H1 (cell line): ENCODE measurements around the gene IGSF9. TPM values are rescaled to one million over a fixed set of nuclear protein-coding genes. Genes with fewer than 3 reads are reported as not detected.

Source experiments
- CTCF ChIA-PET: fragments of 300-600 bp; sonication (Branson Sonifier 250); formaldehyde crosslinking; loops from one replicate; lab custom pipeline; 2021; ENCODE audit not compliant: partially characterized antibody; lab: Charles Lee
- POLR2A ChIA-PET: fragments of 300-600 bp; sonication (Branson Sonifier 250); formaldehyde crosslinking; loops from one replicate; lab custom pipeline; 2021; ENCODE audit warnings: inconsistent platforms; ENCODE audit not compliant: partially characterized antibody; lab: Charles Lee
- DNase-seq, 2 experiments: peaks; one replicate each; pipeline versions ENCODE4 v3.0.0 to v3.0.0-alpha.2; 2010 to 2022; ENCODE audit warnings: low spot score in 2 of 2, low read depth in 1 of 2, mixed read lengths in 1 of 2
- FAIRE-seq: peaks from 2 replicates; lab custom pipeline; 2011; peaks lifted over from hg19 to GRCh38; lab: Jason Lieb, UNC
- H2AFZ ChIP-seq: 2 replicates; pipeline ENCODE4 v1.8.1; 2012; ENCODE audit warnings: low read length, inconsistent platforms
- H2AK5ac ChIP-seq: 2 replicates; pipeline ENCODE4 v1.6.1; 2013; ENCODE audit warnings: low read depth, low read length
- H2BK120ac ChIP-seq: replicated peaks from 2 replicates; pipeline ENCODE3; 2013; ENCODE audit warnings: low read depth, low read length, inconsistent platforms
- H2BK12ac ChIP-seq: 2 replicates; pipeline ENCODE4 v1.6.1; 2013; ENCODE audit warnings: low read depth, low read length
- H2BK15ac ChIP-seq: 2 replicates; pipeline ENCODE4 v1.6.1; 2013; ENCODE audit warnings: low read length
- H2BK20ac ChIP-seq: 2 replicates; pipeline ENCODE4 v1.6.1; 2013; ENCODE audit warnings: low read length
- H2BK5ac ChIP-seq: 2 replicates; pipeline ENCODE4 v1.6.1; 2013; ENCODE audit warnings: low read depth, low read length
- H3K14ac ChIP-seq: 2 replicates; pipeline ENCODE4 v1.6.1; 2013; ENCODE audit warnings: inconsistent platforms; ENCODE audit not compliant: insufficient read length
- H3K18ac ChIP-seq: 2 replicates; pipeline ENCODE4 v1.6.1; 2013; ENCODE audit warnings: low read length; ENCODE audit errors: extremely low read depth
- H3K23ac ChIP-seq: 2 replicates; pipeline ENCODE4 v1.6.1; 2013; ENCODE audit warnings: inconsistent platforms; ENCODE audit not compliant: insufficient read length
- H3K23me2 ChIP-seq: 2 replicates; pipeline ENCODE4 v1.6.1; 2013; ENCODE audit warnings: low read depth, low read length
- H3K27ac ChIP-seq: 2 replicates; pipeline ENCODE4 v1.6.1; 2011; ENCODE audit warnings: low read depth, low read length, inconsistent platforms
- H3K27me3 ChIP-seq, 4 experiments: replicated peaks in 1 of 4; 1 replicate in 1 of 4; 2 replicates in 3 of 4; pipeline versions ENCODE4 v1.6.1 to v1.8.1; 2011 to 2013; ENCODE audit warnings: low read length in 3 of 4, mild to moderate bottlenecking in 3 of 4, inconsistent platforms in 2 of 4, mixed read lengths in 2 of 4, moderate library complexity in 1 of 4; ENCODE audit not compliant: control insufficient read depth in 3 of 4, insufficient read depth in 3 of 4; ENCODE audit errors: extremely low read depth in 1 of 4
- H3K36me3 ChIP-seq, 4 experiments: 2 replicates each; pipeline versions ENCODE4 v1.6.1 to v1.8.1; 2011 to 2013; ENCODE audit warnings: mild to moderate bottlenecking in 4 of 4, low read length in 3 of 4, moderate library complexity in 2 of 4, control low read depth in 1 of 4, inconsistent platforms in 1 of 4; ENCODE audit not compliant: insufficient read depth in 4 of 4, control insufficient read depth in 2 of 4
- H3K4ac ChIP-seq: replicated peaks from 2 replicates; pipeline ENCODE3; 2013; ENCODE audit warnings: low read length, low read depth, mixed read lengths, inconsistent platforms; ENCODE audit not compliant: insufficient read length
- H3K4me1 ChIP-seq, 4 experiments: replicated peaks in 1 of 4; 1 replicate in 1 of 4; 2 replicates in 3 of 4; pipeline versions ENCODE4 v1.6.1 to v1.8.1; 2011 to 2013; ENCODE audit warnings: low read length in 3 of 4, inconsistent platforms in 2 of 4, mixed read lengths in 1 of 4; ENCODE audit not compliant: insufficient read depth in 4 of 4, control insufficient read depth in 3 of 4
- H3K4me2 ChIP-seq, 2 experiments: 2 replicates each; pipeline versions ENCODE4 v1.6.1 to v1.8.1; 2011 to 2013; ENCODE audit warnings: low read depth in 2 of 2, low read length in 2 of 2, control low read depth in 1 of 2, inconsistent platforms in 1 of 2, mild to moderate bottlenecking in 1 of 2; ENCODE audit not compliant: insufficient read depth in 1 of 2
- H3K4me3 ChIP-seq, 4 experiments: fragments of 200-600, 300-600 bp in 1 of 4; sonication (generic), shearing (Covaris generic), sonication (Bioruptor Twin) in 1 of 4; 2 replicates each; pipeline versions ENCODE4 v1.5.1 to v1.8.1; 2011 to 2016; ENCODE audit warnings: low read length in 4 of 4, low read depth in 3 of 4, control low read depth in 2 of 4, inconsistent platforms in 2 of 4, mild to moderate bottlenecking in 2 of 4, mixed read lengths in 1 of 4, moderate library complexity in 1 of 4; ENCODE audit not compliant: insufficient read depth in 2 of 4; ENCODE audit errors: extremely low read depth in 1 of 4
- H3K56ac ChIP-seq: replicated peaks from 2 replicates; pipeline ENCODE3; 2013; ENCODE audit warnings: low read depth, mild to moderate bottlenecking, mixed read lengths, low read length, inconsistent platforms; ENCODE audit not compliant: insufficient read length
- H3K79me1 ChIP-seq: 2 replicates; pipeline ENCODE4 v1.6.1; 2013; ENCODE audit warnings: low read depth, low read length, control low read depth
- H3K79me2 ChIP-seq, 2 experiments: 2 replicates each; pipeline versions ENCODE4 v1.6.1 to v1.8.1; 2012 to 2013; ENCODE audit warnings: low read length in 2 of 2, mild to moderate bottlenecking in 2 of 2, inconsistent platforms in 1 of 2; ENCODE audit not compliant: insufficient read depth in 2 of 2, control insufficient read depth in 1 of 2
- H3K9ac ChIP-seq, 4 experiments: replicated peaks in 1 of 4; 1 replicate in 1 of 4; 2 replicates in 3 of 4; pipeline versions ENCODE4 v1.6.1 to v1.8.1; 2011 to 2013; ENCODE audit warnings: low read depth in 3 of 4, low read length in 3 of 4, control low read depth in 2 of 4, mild to moderate bottlenecking in 2 of 4, moderate library complexity in 2 of 4, inconsistent platforms in 1 of 4; ENCODE audit errors: extremely low read depth in 1 of 4
- H3K9me3 ChIP-seq, 2 experiments: 2 replicates each; pipeline versions ENCODE4 v1.6.1 to v1.8.1; 2012 to 2013; ENCODE audit warnings: mild to moderate bottlenecking in 2 of 2, moderate library complexity in 2 of 2, control low read depth in 1 of 2, inconsistent platforms in 1 of 2, low read depth in 1 of 2, low read length in 1 of 2, mixed read lengths in 1 of 2; ENCODE audit not compliant: insufficient read depth in 2 of 2
- H4K20me1 ChIP-seq, 2 experiments: replicated peaks in 1 of 2; 2 replicates each; pipeline versions ENCODE3 to v1.8.1; 2011 to 2013; ENCODE audit warnings: inconsistent platforms in 2 of 2, low read length in 2 of 2, mild to moderate bottlenecking in 1 of 2; ENCODE audit not compliant: insufficient read depth in 2 of 2, control insufficient read depth in 1 of 2
- H4K5ac ChIP-seq: 2 replicates; pipeline ENCODE4 v1.6.1; 2013; ENCODE audit warnings: low read length, low read depth, mixed read lengths, inconsistent platforms; ENCODE audit not compliant: insufficient read length
- H4K8ac ChIP-seq: 2 replicates; pipeline ENCODE4 v1.8.0; 2013; ENCODE audit warnings: mild to moderate bottlenecking, moderate library complexity, low read length, inconsistent platforms; ENCODE audit not compliant: insufficient read depth; ENCODE audit errors: extremely low read depth
- H4K91ac ChIP-seq: replicated peaks from 2 replicates; pipeline ENCODE3; 2013; ENCODE audit warnings: low read length, mixed read lengths, inconsistent platforms; ENCODE audit not compliant: insufficient read length
- BACH1 ChIP-seq: IDR thresholded peaks from 2 replicates; pipeline ENCODE4 v1.6.1; 2012; ENCODE audit warnings: low read length, improper control_type of control experiment
- CTBP2 ChIP-seq: IDR thresholded peaks from 2 replicates; pipeline ENCODE4 v1.7.0; 2011; ENCODE audit warnings: borderline replicate concordance, mild to moderate bottlenecking, moderate library complexity, mixed read lengths, low read length; ENCODE audit not compliant: insufficient read depth, insufficient read length
- WGBS, 2 experiments: shearing (Covaris generic) in 1 of 2; methylation state at CpG; one replicate each; pipeline versions ENCODE4 v1.1.6 to v1.1.7; 2013 to 2015; ENCODE audit warnings: low lambda C conversion rate in 2 of 2, mixed read lengths in 2 of 2, inconsistent platforms in 1 of 2, low coverage in 1 of 2, missing lambda C conversion rate in 1 of 2; ENCODE audit not compliant: insufficient replicate concordance in 2 of 2, insufficient coverage in 1 of 2, insufficient read length in 1 of 2; ENCODE audit errors: extremely low coverage in 1 of 2, missing lambda C conversion rate in 1 of 2; 5-methylcytosine and 5-hydroxymethylcytosine counted together
- polyA plus RNA-seq, 7 experiments: library from polyadenylated mRNA; depleted of rRNA in 3 of 7; stranded (reverse) in 5 of 7; unstranded in 2 of 7; fragments of >200 nt in 5 of 7; fragments of 200-250 nt in 2 of 7; gene quantifications; 1 replicate in 5 of 7; 2 replicates in 1 of 7; 4 replicates in 1 of 7; pipeline versions ENCODE4 v1.2.1 to v1.2.3, GENCODE V29; 2011 to 2013; ENCODE audit warnings: missing spikeins in 2 of 7, mixed read lengths in 2 of 7
- total RNA-seq: library from RNA; stranded (reverse); fragmentation: NEBNext Ultra II Directional; extraction: Animal tissue kit (Norgen Biotek cat#: 25700); gene quantifications from 2 replicates; pipeline ENCODE4 v1.2.1, GENCODE V29; 2021

The IGSF9 gene
- total and polyA plus RNA-seq, 2 of the 8 experiments (the other 6 are each of a cell fraction or from before 2014, with no cell fraction given) = 10.9 to 28.1 TPM

- Histone ChIP-seq H4K20me1 (no peaks in the 10 kb centered on the region), H4K91ac (no peak overlapping the region), H3K4ac (no peak overlapping the region), H2BK5ac (no peak overlapping the region), H3K36me3 (no peaks in the 10 kb centered on the region), H3K4me3 (no peak overlapping the region), H3K14ac (no peak overlapping the region), H3K9me3 (no peaks in the 10 kb centered on the region), H2BK15ac (no peak overlapping the region), H4K5ac (no peak overlapping the region), H3K56ac (no peak overlapping the region), H2BK120ac (no peak overlapping the region), H3K27me3 (no peaks in the 10 kb centered on the region), H2AK5ac (no peak overlapping the region), H2BK20ac (no peak overlapping the region), H2BK12ac (no peak overlapping the region), H3K4me1 (no peaks in the 10 kb centered on the region; a peak in 1 of 7 replicates), H3K27ac (no peak overlapping the region), H4K8ac (no peak overlapping the region), H2AFZ (no peak overlapping the region), H3K4me2 (no peak overlapping the region), H3K23ac (no peak overlapping the region), H3K18ac (no peak overlapping the region), H3K79me2 (no peaks in the 10 kb centered on the region), H3K9ac (no peak overlapping the region), H3K23me2 (no peaks in the 10 kb centered on the region), H3K79me1 (no peaks in the 10 kb centered on the region)
- DNase-seq (no peak), FAIRE-seq (no peak)
- 89% methylated on average over 15 of the region's 15 CpGs; no CpG with 5 or more reads in 1 of the 2 experiments for WGBS, 2 experiments
- ChIA-PET POLR2A (no interaction called here), CTCF (interaction anchor here (0.5 to 35.5 kb wide), 2 partner anchors 43 to 110 kb away, joined by 3 to 696 read pairs; no protein-coding TSS in a partner anchor)
- no peak for TF ChIP-seq CTBP2
- no peak for TF ChIP-seq BACH1
Observed at GRCh38 chr1:159961636-159962035, 16.2 kb upstream of the IGSF9 start.
